Loucy (cell line): Measurements from ENCODE around the gene CTSW.

Source experiments
- H2AFZ ChIP-seq: fragments of 200-600 bp; sonication (generic); 2 replicates; pipeline ENCODE4 v1.6.0; 2016; ENCODE audit warnings: antibody characterized with exemption, mild to moderate bottlenecking, low read length, moderate library complexity
- H3F3A ChIP-seq: fragments of 200-600 bp; 2 replicates; pipeline ENCODE4 v1.6.0; 2016; ENCODE audit warnings: antibody characterized with exemption, low read depth, mild to moderate bottlenecking
- H3K27me3 ChIP-seq: fragments of 200-600 bp; sonication (generic); 2 replicates; pipeline ENCODE4 v1.6.1; 2014; ENCODE audit warnings: low read length, mild to moderate bottlenecking; ENCODE audit not compliant: insufficient read depth, poor library complexity, severe bottlenecking
- H3K36me3 ChIP-seq: fragments of 200-600 bp; sonication (generic); 2 replicates; pipeline ENCODE4 v1.6.1; 2016; ENCODE audit warnings: low read length; ENCODE audit not compliant: insufficient read depth
- H3K4me1 ChIP-seq: fragments of 200-600 bp; sonication (generic); 2 replicates; pipeline ENCODE4 v1.5.1; 2014; ENCODE audit warnings: low read length, mild to moderate bottlenecking; ENCODE audit not compliant: insufficient read depth, poor library complexity, severe bottlenecking
- H3K4me2 ChIP-seq: fragments of 200-600 bp; sonication (generic); 2 replicates; pipeline ENCODE4 v1.6.0; 2014; ENCODE audit warnings: antibody characterized with exemption, low read length, low read depth, mild to moderate bottlenecking; ENCODE audit not compliant: poor library complexity, severe bottlenecking
- H3K4me3 ChIP-seq: fragments of 200-600 bp; sonication (generic); 2 replicates; pipeline ENCODE4 v1.5.1; 2014; ENCODE audit warnings: low read length, mild to moderate bottlenecking, mixed read lengths; ENCODE audit not compliant: poor library complexity, severe bottlenecking
- H3K79me2 ChIP-seq: fragments of 200-600 bp; sonication (generic); 2 replicates; pipeline ENCODE4 v1.6.1; 2014; ENCODE audit warnings: low read length; ENCODE audit not compliant: insufficient read depth
- H3K9ac ChIP-seq: fragments of 200-600 bp; sonication (generic); 2 replicates; pipeline ENCODE4 v1.6.0; 2014; ENCODE audit warnings: mild to moderate bottlenecking, low read depth, low read length, moderate library complexity; ENCODE audit not compliant: poor library complexity, severe bottlenecking
- H3K9me2 ChIP-seq: fragments of 200-600 bp; sonication (generic); replicated peaks from 2 replicates; pipeline ENCODE4 v1.6.1; 2016; ENCODE audit warnings: low read depth, low read length, mixed read lengths
- H3K9me3 ChIP-seq: fragments of 200-600 bp; sonication (generic); 2 replicates; pipeline ENCODE4 v1.6.1; 2014; ENCODE audit warnings: mild to moderate bottlenecking, antibody characterized with exemption, low read length, low read depth; ENCODE audit not compliant: insufficient read depth
- H4K20me1 ChIP-seq: fragments of 200-600 bp; sonication (generic); 2 replicates; pipeline ENCODE4 v1.6.0; 2014; ENCODE audit warnings: antibody characterized with exemption, low read length, mild to moderate bottlenecking; ENCODE audit not compliant: insufficient read depth, poor library complexity, severe bottlenecking
- CTCF ChIP-seq: fragments of 200-600 bp; sonication (generic); conservative IDR thresholded peaks from 2 replicates; pipeline ENCODE4 v1.5.1; 2014; ENCODE audit warnings: mild to moderate bottlenecking, antibody characterized with exemption, low read length
- EZH2phosphoT487 ChIP-seq: fragments of 200-600 bp; IDR thresholded peaks from 2 replicates; pipeline ENCODE4 v1.6.1; 2018; ENCODE audit warnings: antibody characterized with exemption, mild to moderate bottlenecking, moderate library complexity, borderline replicate concordance

The CTSW gene

GRCh38 chr11:65834202-65834601 lies 45.4 kb upstream of the CTSW start:
- peak overlapping the region; percentile 80 for H3K4me3 ChIP-seq
- peak overlapping the region; percentile 99 for H2AFZ ChIP-seq

GRCh38 chr11:65842144-65842543 lies 37.5 kb upstream of the CTSW start:
- no peaks in the 10 kb centered on the region for H4K20me1 ChIP-seq
- no peaks in the 10 kb centered on the region for H3K36me3 ChIP-seq
- TF ChIP-seq EZH2phosphoT487 (no peak), CTCF (no peak)
- H3K9ac ChIP-seq = no peak overlapping the region
- H3K9me2 ChIP-seq = no peaks in the 10 kb centered on the region
- H3K4me3 ChIP-seq = no peak overlapping the region
- H3K79me2 ChIP-seq = no peaks in the 10 kb centered on the region
- no peak overlapping the region for H2AFZ ChIP-seq
- H3F3A ChIP-seq = no peaks in the 10 kb centered on the region
- no peak overlapping the region for H3K4me2 ChIP-seq
- no peaks in the 10 kb centered on the region for H3K4me1 ChIP-seq
- H3K27me3 ChIP-seq = no peaks in the 10 kb centered on the region
- H3K9me3 ChIP-seq = no peaks in the 10 kb centered on the region

More at GRCh38 chr11:65834202-65834601, 45.4 kb upstream of the CTSW start:
- Histone ChIP-seq H3K9ac (peak overlapping the region; percentile 77), H3K9me2 (no peaks in the 10 kb centered on the region), H3K79me2 (peaks cover 14% of the 10 kb centered on the region; the same call in 1 of the 2 replicates), H4K20me1 (no peaks in the 10 kb centered on the region), H3F3A (0 out of 2 replicates have a peak, but pooled peaks cover 2% of the 10 kb centered on the region), H3K36me3 (no peaks in the 10 kb centered on the region), H3K9me3 (no peaks in the 10 kb centered on the region), H3K4me2 (peak overlapping the region; percentile 98), H3K27me3 (no peaks in the 10 kb centered on the region), H3K4me1 (peaks cover 35% of the 10 kb centered on the region)
- no peak for TF ChIP-seq CTCF
- TF ChIP-seq EZH2phosphoT487 = no peak

GRCh38 chr11:65843811-65844210 lies 35.8 kb upstream of the CTSW start:
- no peak overlapping the region for H3K4me3 ChIP-seq
- no peak overlapping the region for H2AFZ ChIP-seq
- no peaks in the 10 kb centered on the region for H3K79me2 ChIP-seq
- H3K9ac ChIP-seq = no peak overlapping the region
- no peaks in the 10 kb centered on the region for H3F3A ChIP-seq
- no peaks in the 10 kb centered on the region for H3K27me3 ChIP-seq
- TF ChIP-seq CTCF = no peak
- TF ChIP-seq EZH2phosphoT487 = no peak
- no peak overlapping the region for H3K4me2 ChIP-seq
- no peaks in the 10 kb centered on the region for H3K36me3 ChIP-seq
- no peaks in the 10 kb centered on the region for H4K20me1 ChIP-seq
- no peaks in the 10 kb centered on the region for H3K9me3 ChIP-seq
- H3K9me2 ChIP-seq = no peaks in the 10 kb centered on the region
- no peaks in the 10 kb centered on the region for H3K4me1 ChIP-seq
